Activated naive CD8-positive, alpha-beta T cell (primary cell): Measurements from ENCODE around the gene INPP5K.

ENCODE experiments used
- H3K27ac Mint-ChIP-seq: one replicate; pipeline ENCODE4 v1.8.0; 2021; ENCODE audit warnings: mixed read lengths
- H3K27me3 Mint-ChIP-seq: one replicate; pipeline ENCODE4 v1.8.0; 2021; ENCODE audit warnings: mixed read lengths
- H3K36me3 Mint-ChIP-seq: one replicate; pipeline ENCODE4 v1.8.0; 2021; ENCODE audit warnings: mixed read lengths
- H3K4me1 Mint-ChIP-seq: one replicate; pipeline ENCODE4 v1.8.0; 2021; ENCODE audit warnings: low read depth, mixed read lengths
- H3K4me3 Mint-ChIP-seq: one replicate; pipeline ENCODE4 v1.8.0; 2021; ENCODE audit warnings: mild to moderate bottlenecking, mixed read lengths
- H3K9me3 Mint-ChIP-seq: one replicate; pipeline ENCODE4 v1.8.0; 2021; ENCODE audit warnings: low read depth, mixed read lengths

INPP5K gene

GRCh38 chr17:1554751-1555540 lies 38.5 kb upstream of the INPP5K start:
- no peak overlapping the region for H3K4me3 Mint-ChIP-seq
- H3K4me1 Mint-ChIP-seq = peaks cover 6% of the 10 kb centered on the region
- H3K9me3 Mint-ChIP-seq = no peaks in the 10 kb centered on the region
- peaks cover 10% of the 10 kb centered on the region for H3K36me3 Mint-ChIP-seq
- no peaks in the 10 kb centered on the region for H3K27me3 Mint-ChIP-seq
- no peak overlapping the region for H3K27ac Mint-ChIP-seq

GRCh38 chr17:1553354-1554266 lies 37.2 kb upstream of the INPP5K start:
- Mint-ChIP-seq H3K27me3 (no peaks in the 10 kb centered on the region), H3K4me3 (no peak overlapping the region), H3K4me1 (no peaks in the 10 kb centered on the region), H3K9me3 (no peaks in the 10 kb centered on the region), H3K27ac (no peak overlapping the region), H3K36me3 (peaks cover 10% of the 10 kb centered on the region)

- H3K4me1 Mint-ChIP-seq = no peaks in the 10 kb centered on the region
- peaks cover 10% of the 10 kb centered on the region for H3K36me3 Mint-ChIP-seq
- no peaks in the 10 kb centered on the region for H3K9me3 Mint-ChIP-seq
- H3K27me3 Mint-ChIP-seq = no peaks in the 10 kb centered on the region
- no peak overlapping the region for H3K27ac Mint-ChIP-seq
- H3K4me3 Mint-ChIP-seq = no peak overlapping the region
Measured at GRCh38 chr17:1552932-1553331, 36.5 kb upstream of the INPP5K start.

GRCh38 chr17:1551741-1552140 lies 35.3 kb upstream of the INPP5K start:
- Mint-ChIP-seq H3K27me3 (no peaks in the 10 kb centered on the region), H3K4me3 (no peak overlapping the region), H3K36me3 (peaks cover 10% of the 10 kb centered on the region), H3K4me1 (no peaks in the 10 kb centered on the region), H3K9me3 (no peaks in the 10 kb centered on the region), H3K27ac (no peak overlapping the region)

GRCh38 chr17:1548032-1548431 lies 31.6 kb upstream of the INPP5K start:
- H3K36me3 Mint-ChIP-seq = peaks cover 11% of the 10 kb centered on the region
- no peak overlapping the region for H3K27ac Mint-ChIP-seq
- H3K9me3 Mint-ChIP-seq = no peaks in the 10 kb centered on the region
- H3K4me1 Mint-ChIP-seq = no peaks in the 10 kb centered on the region
- H3K27me3 Mint-ChIP-seq = no peaks in the 10 kb centered on the region
- H3K4me3 Mint-ChIP-seq = no peak overlapping the region

GRCh38 chr17:1546292-1546922 lies 30.0 kb upstream of the INPP5K start:
- Mint-ChIP-seq H3K9me3 (no peaks in the 10 kb centered on the region), H3K36me3 (peaks cover 9% of the 10 kb centered on the region), H3K27ac (no peak overlapping the region), H3K27me3 (no peaks in the 10 kb centered on the region), H3K4me3 (no peak overlapping the region), H3K4me1 (no peaks in the 10 kb centered on the region)

- H3K4me3 Mint-ChIP-seq = no peak overlapping the region
- no peaks in the 10 kb centered on the region for H3K4me1 Mint-ChIP-seq
- H3K27me3 Mint-ChIP-seq = no peaks in the 10 kb centered on the region
- no peak overlapping the region for H3K27ac Mint-ChIP-seq
- H3K36me3 Mint-ChIP-seq = peaks cover 5% of the 10 kb centered on the region
- no peaks in the 10 kb centered on the region for H3K9me3 Mint-ChIP-seq
Measured at GRCh38 chr17:1545618-1546017, 29.2 kb upstream of the INPP5K start.

- Mint-ChIP-seq H3K27ac (no peak overlapping the region), H3K36me3 (peaks cover 9% of the 10 kb centered on the region), H3K4me3 (no peak overlapping the region), H3K4me1 (no peaks in the 10 kb centered on the region), H3K27me3 (no peaks in the 10 kb centered on the region), H3K9me3 (no peaks in the 10 kb centered on the region)
Measured at GRCh38 chr17:1542316-1542715, 25.9 kb upstream of the INPP5K start.

- Mint-ChIP-seq H3K9me3 (no peaks in the 10 kb centered on the region), H3K4me3 (no peak overlapping the region), H3K27me3 (no peaks in the 10 kb centered on the region), H3K4me1 (no peaks in the 10 kb centered on the region), H3K36me3 (peaks cover 9% of the 10 kb centered on the region), H3K27ac (no peak overlapping the region)
Measured at GRCh38 chr17:1541367-1541904, 25.0 kb upstream of the INPP5K start.

GRCh38 chr17:1539811-1540210 lies 23.4 kb upstream of the INPP5K start:
- H3K4me3 Mint-ChIP-seq = no peak overlapping the region
- H3K27me3 Mint-ChIP-seq = no peaks in the 10 kb centered on the region
- H3K27ac Mint-ChIP-seq = no peak overlapping the region

GRCh38 chr17:1535737-1536136 lies 19.3 kb upstream of the INPP5K start:
- H3K4me3 Mint-ChIP-seq = no peak overlapping the region
- no peak overlapping the region for H3K27ac Mint-ChIP-seq
- no peaks in the 10 kb centered on the region for H3K9me3 Mint-ChIP-seq
- no peaks in the 10 kb centered on the region for H3K27me3 Mint-ChIP-seq
- H3K36me3 Mint-ChIP-seq = peaks cover 12% of the 10 kb centered on the region
- H3K4me1 Mint-ChIP-seq = no peaks in the 10 kb centered on the region

More at GRCh38 chr17:1539811-1540210, 23.4 kb upstream of the INPP5K start:
- Mint-ChIP-seq H3K36me3 (peaks cover 8% of the 10 kb centered on the region), H3K9me3 (no peaks in the 10 kb centered on the region), H3K4me1 (no peaks in the 10 kb centered on the region)

GRCh38 chr17:1533661-1534325 lies 17.4 kb upstream of the INPP5K start:
- Mint-ChIP-seq H3K27ac (no peak overlapping the region), H3K27me3 (no peaks in the 10 kb centered on the region), H3K4me1 (no peaks in the 10 kb centered on the region), H3K36me3 (peaks cover 11% of the 10 kb centered on the region), H3K4me3 (no peak overlapping the region), H3K9me3 (no peaks in the 10 kb centered on the region)

GRCh38 chr17:1532836-1533602 lies 16.6 kb upstream of the INPP5K start:
- Mint-ChIP-seq H3K4me3 (no peak overlapping the region), H3K9me3 (no peaks in the 10 kb centered on the region), H3K27me3 (no peaks in the 10 kb centered on the region), H3K4me1 (no peaks in the 10 kb centered on the region), H3K27ac (no peak overlapping the region), H3K36me3 (peaks cover 10% of the 10 kb centered on the region)

- Mint-ChIP-seq H3K4me1 (peaks cover 11% of the 10 kb centered on the region), H3K27me3 (no peaks in the 10 kb centered on the region), H3K27ac (no peak overlapping the region), H3K9me3 (no peaks in the 10 kb centered on the region), H3K4me3 (no peak overlapping the region), H3K36me3 (peaks cover 12% of the 10 kb centered on the region)
Measured at GRCh38 chr17:1529863-1530262, 13.5 kb upstream of the INPP5K start.
